NCI-H187 (cell line): ENCODE measurements around the gene HDAC4.

Experiments
- DNase-seq, 2 experiments: peaks; one replicate each; lab custom pipeline; 2025; lab: John Stamatoyannopoulos, UW

HDAC4 gene

DNA sequence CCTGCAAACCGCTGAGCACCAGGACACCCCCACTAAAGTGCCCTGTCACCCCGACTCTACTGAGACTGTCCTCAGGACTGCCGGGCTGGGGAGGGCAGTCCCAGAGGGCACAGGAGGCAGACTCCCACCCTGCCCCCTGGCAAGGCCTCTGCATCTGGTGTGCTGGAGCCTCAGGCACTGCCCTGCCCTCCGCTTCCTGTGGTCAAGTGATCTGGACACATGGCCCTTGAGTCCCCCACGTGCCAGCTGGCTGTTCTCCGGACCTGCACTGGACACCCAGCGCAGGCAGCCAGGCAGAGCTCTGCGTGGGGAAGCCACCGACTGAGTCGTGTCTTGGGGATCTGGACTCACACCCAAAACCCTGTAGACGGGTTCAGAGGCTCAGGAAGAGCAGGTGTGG, 335.3 kb downstream of the HDAC4 start:
- no peak for DNase-seq

DNA sequence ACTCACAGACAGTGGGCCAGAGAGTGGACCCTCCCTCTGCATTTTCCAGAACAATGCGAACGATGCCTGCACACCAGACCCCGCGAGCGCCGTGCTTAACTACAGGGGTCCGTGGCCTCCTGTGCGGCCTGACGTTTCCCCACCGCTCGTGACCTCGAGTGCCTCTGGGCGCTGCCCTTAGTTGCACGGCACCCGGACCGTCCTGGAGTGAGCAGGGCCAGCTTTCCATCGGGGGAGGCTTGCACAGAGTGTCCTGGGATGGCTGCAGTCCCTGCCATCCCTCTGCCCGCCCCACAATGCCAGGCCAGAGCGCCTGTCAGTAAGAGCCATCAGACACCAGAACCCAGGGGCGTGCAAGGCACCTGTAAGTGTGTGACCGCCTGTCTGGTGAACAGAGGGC, 335.9 kb downstream of the HDAC4 start:
- no peak for DNase-seq

- DNase-seq, result no peak
Measured at GRCh38 chr2:239064253-239064652, 336.6 kb downstream of the HDAC4 start.

DNA sequence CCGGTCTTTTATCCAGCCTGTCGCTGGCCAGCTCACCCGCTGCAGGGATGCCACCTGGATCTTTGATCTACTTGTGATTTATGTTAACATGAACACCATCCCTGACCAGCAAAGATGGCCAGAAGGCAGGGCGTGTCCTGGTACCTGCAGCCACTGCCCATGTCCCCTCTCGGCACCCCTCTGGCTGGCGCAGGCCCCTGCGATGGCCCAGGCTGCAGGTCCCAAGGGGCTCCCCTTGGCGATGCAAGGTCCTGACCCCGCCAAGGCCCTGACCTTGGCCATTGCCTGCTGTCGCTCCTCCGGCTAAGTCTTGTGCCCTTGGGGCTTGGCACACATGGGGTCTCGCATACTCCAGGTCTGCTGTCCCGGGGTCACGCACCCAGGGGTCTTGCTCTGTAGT, 338.1 kb downstream of the HDAC4 start:
- DNase-seq, result no peak

DNA sequence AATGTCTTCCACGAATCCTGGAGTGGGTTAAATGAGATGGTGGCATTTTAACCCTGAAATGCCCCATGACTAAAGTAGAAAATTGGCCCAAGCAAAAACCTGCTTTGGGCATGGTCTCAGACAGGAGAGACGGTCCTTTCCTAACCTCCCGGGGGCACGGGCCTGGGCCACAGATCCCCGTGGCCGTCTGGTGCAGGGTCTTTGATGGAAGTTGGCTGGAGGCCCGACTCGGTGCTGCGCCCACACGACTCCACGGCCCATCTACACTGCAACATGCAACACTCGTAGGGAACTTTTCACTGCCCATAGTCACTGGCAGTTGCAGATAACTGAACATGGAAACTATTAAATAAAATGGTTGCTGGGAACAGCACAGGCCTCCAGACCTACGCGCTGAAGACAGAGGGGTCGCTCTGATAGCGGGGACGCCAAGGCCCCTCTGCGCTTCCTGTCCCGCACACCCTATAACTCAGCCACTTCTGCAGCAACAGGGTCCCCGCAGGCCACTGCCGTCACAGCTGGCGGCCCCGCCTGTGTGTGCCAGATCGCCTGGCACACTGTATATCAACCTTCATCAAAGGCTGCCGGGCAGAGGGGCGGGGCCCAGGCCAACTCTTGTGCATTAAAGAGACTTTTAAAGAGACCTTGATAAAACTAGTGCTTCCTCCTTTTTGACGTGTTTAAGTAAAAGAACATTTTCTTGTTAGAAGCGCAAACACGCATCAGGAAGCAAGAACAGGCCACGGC, 338.8 kb downstream of the HDAC4 start:
- no peak for DNase-seq

- DNase-seq, result no peak
Measured at GRCh38 chr2:239061121-239061666, 339.6 kb downstream of the HDAC4 start.

- no peak for DNase-seq
Measured at GRCh38 chr2:239060676-239061075, 340.1 kb downstream of the HDAC4 start.

DNA sequence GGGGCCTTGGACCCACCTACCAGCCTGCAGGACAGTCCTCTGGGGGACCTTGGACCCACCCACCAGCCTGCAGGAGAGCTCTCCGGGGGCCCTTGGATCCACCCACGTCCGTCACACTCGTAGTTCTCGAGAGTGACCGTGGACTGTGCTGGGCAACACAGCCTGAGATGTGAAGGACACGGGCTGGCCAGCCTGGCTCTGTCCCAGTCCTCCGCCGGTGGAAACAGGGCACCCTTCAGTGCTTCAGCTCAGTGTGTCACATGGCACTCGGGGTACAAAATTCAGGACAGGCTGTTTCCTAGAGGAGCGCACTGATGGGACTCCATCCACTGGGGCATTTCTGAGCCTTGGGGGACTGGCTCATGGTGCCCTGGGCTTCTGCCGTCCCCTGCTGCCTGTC, 341.0 kb downstream of the HDAC4 start:
- no peak for DNase-seq

DNA sequence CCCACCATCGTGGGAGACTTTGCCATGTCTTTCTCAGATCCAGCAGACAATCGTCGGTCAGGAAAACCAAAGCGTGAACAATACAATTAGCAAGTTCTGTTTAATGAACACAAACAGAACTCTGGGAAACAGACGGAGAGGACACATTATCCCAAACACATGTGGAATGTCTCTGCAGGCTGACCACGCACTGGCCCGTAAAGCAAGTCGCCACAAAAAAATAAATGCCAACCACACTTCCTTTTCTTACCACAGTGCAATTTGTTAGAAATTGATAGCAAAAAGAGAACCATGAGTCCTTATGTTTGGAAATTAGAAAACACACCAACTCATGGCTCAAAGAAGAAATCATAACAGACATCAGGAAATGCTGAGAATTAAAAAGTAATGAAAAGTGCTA, 342.1 kb downstream of the HDAC4 start:
- no peak for DNase-seq

- DNase-seq, result no peak
Measured at GRCh38 chr2:239057533-239057932, 343.3 kb downstream of the HDAC4 start.

- DNase-seq, result no peak
Measured at GRCh38 chr2:239056611-239057010, 344.2 kb downstream of the HDAC4 start.

DNA sequence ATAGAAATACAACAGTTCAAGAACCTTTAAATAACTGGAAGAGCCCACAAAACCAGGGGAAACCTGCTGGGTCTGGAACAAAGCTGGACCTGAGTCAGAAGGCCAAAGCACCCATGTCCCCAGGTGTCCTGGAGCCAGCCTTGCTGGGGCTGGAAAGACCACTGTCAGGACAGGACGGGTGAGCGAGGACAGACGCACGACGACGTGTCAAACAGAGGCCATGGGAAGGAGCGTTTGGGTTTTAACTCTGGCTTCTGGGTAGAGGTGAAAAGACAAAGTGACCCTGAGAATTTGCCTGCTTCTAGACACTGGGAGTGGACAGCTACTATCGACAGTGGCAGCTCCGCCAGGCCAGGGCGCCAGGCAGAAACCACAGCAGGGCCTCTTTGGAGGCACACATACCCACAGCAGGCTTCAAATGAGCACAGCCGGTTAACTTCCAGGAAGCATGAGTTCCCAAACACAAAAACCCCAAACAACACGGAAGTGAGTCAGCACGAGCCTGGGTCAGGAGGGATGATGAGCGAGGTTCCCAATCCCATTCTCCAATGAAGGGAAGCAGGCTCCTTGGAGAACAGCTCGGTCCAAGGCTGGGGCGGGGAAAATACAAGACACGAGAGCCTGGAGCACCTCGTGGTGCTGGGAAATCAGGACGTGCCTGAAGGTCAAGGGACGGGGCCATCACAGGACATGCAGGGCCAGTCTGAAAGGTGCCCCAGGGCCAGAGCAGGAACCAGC, 344.9 kb downstream of the HDAC4 start:
- DNase-seq, result no peak

- no peak for DNase-seq
Measured at GRCh38 chr2:239054921-239055320, 345.9 kb downstream of the HDAC4 start.

- DNase-seq, result no peak
Measured at GRCh38 chr2:239053801-239054503, 346.9 kb downstream of the HDAC4 start.

DNA sequence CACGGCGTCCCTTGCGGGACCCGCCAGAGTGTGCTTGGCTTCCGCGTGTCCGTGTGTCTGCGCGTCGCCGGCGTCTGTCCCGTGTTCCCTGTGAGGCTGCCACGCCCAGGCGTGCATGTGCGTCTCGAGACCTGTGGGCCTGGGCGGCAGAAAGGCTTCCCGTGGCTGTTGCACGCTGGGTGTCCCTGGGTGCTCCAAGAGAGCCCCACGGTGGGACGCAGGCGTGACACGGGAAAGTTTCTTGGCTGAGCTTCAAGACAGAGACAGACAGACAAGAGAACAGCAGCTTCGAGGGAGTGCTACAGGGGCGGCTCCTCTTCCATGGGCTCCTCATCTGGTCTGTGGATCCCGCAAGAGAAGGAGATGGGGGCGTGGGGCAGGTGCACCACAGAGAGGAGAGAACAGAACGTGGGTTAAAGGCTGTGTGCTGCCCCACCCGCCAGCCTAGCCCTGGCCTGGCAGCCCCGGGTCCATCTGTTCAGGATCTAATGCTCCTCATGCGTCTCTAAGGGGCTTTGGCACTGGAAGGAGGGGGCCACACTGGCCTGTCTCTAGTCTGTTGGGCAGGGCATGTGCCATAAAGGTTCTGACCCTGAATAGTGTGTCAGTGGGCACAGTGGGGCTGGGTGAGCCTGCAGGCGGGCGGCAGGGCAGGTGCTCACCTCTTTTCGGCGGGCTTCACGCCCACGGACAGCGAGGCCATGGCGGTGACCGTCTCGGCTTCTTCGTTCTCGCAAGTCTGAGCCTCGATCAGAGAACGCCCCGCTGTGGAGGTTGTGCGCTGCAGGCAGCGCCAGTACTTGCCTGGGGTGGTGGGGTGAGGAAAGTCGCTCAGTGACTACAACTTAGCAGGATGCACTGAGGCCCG, 347.8 kb downstream of the HDAC4 start:
- no peak for DNase-seq

- DNase-seq, result no peak
Measured at GRCh38 chr2:239051891-239052445, 348.9 kb downstream of the HDAC4 start.

DNA sequence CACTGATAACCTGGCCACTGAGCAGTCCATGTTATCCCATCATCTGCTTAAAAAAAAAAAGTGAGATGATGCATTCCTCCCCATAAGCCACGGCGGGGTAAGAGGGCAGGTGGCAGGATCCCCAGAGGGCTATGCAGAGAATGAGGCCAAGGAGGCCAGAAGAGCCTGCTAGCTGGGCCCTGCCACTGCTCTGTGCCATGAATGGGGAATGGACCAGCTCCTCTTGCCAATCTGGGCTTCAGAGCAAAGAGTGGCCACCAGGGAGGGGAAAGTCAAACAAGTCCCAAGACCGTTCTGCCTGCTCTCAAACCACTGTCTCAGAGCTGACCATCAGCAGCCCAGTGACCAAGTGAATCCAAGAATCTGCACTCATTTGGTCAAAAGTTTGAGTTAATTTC, 350.6 kb downstream of the HDAC4 start:
- DNase-seq, result no peak

DNA sequence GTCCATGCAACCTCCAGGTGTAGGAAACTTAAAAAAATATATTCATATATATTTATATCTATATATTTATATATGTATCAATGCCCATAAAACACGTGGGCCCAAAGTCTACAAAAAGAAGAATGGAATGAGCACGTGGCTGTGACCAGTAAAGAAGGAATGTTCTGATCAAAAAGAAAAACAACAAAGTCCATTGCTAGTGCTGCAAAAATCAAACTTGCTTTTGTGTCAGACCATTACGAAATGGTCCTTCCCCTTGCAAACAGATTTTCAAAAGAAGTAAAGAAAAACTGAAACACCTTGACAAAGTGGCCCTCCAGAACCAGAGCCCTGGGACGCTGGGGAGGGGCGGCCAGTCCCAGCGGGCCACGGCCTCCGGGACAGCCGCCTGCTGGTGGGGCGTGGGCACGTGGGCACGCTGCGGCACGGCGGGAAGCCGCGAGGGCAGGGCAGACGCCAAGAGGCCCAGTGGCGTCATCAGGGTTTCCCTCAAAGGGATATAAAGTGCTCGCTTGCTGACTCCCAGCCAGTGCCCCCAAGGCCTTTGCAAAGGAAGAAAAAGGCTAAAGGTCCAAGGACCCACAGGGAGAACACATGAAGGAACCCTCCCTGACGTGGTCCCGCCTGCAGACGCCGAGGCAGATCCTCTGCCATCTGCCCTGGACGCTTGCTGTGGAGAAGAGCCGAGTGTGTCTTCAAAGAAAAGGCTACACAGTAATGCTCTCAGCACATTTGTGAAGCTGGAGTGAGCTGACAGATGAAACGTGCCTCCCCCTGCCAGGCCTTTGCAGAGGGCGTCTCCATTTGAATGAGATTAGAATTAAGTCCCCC, 351.2 kb downstream of the HDAC4 start:
- no peak for DNase-seq

GRCh38 chr2:239048736-239049135, 352.1 kb downstream of the HDAC4 start:
- no peak for DNase-seq

GRCh38 chr2:239047861-239048260, 353.0 kb downstream of the HDAC4 start:
- no peak for DNase-seq

- no peak for DNase-seq
Measured at GRCh38 chr2:239047420-239047819, 353.4 kb downstream of the HDAC4 start.
